HK-2 (cell line): ENCODE data around the gene ARHGAP32.
A peak's percentile ranks its signal among the peaks of the same experiment; 100 is the strongest.
"Not testable (repeated sequence)": the region's sequence is repeated elsewhere in the genome, so short reads cannot be mapped to it uniquely, and the experiment has no call there.

ENCODE experiments used
- DNase-seq: peaks from one replicate; pipeline ENCODE4 v3.0.0-alpha.2; 2018; ENCODE audit not compliant: unreplicated experiment

ARHGAP32 gene

DNA sequence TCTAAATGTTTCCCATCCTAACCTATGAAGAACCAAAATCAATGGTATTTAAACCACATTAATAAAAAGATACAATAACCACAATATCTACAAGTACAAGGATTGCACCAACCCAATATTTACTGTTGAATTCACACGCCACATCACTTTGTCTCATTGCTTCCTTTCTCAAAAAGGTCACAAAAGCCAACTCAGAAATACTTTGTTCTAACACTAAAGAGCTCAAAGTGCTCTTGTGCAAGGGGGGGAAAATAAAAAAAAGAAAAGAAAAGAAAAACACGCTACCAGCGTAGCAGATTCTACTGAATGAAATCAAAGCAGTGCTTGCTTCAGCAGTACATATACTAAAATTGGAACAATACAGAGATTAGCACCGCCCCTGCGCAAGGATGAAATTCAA lies 10.5 kb upstream of the ARHGAP32 start:
- no peak for DNase-seq

DNA sequence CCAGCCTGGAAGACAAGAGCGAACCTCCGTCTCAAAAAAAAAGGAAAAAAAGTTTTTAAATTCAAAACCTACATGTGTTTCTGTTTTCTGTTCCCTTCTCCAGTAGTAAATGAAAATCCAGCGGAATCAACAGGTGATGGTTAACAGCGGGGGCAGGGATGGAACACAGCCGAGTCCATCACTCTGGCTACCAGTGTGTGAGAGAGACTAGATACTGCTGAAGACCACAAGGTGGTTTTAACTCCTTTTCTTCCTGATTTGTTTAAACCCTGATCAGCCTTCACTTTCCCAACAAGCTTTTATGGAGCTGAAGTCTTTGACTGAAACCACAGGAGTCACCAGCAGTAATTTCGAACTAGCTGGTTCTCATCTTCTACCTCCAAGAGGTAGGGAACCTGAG lies 3.6 kb upstream of the ARHGAP32 start:
- no peak for DNase-seq

DNA sequence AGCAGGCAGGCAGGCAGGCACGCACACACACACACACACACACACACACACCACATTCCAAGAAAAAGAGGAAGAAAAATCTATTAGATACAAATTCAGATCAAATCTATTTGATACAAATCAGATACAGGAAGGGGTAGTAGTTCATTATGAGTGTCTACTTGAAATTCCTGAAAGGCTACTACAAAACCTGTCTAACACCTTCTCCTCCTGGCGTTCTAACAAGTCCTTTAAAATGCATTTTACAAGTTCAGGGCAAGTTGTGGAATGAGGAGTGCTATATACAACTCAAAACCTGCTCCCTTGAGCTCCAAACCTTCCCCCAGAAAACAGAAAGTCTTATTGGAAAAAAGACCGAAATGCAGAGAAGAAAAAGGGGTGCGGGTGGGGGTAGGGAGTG lies 476 bp downstream of the ARHGAP32 start:
- DNase-seq = no peak

DNA sequence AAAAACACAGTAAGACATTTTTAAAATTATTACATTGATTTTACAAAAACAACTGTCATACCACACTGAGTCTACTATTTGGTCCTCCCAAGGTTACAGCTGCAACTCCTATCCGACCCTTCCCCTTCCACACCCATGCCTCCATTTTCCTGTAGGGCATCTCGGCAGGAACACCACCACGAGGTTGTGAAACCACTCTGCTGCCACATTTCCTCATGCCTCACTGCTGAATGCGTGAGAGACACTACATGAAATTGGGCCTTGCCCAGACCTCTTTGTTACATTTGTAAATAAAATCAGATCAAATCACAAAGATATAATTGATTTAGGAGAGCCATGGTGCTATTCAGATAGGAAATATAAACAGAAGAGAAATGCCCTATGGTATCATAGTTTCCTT lies 2.0 kb downstream of the ARHGAP32 start:
- DNase-seq = no peak

DNA sequence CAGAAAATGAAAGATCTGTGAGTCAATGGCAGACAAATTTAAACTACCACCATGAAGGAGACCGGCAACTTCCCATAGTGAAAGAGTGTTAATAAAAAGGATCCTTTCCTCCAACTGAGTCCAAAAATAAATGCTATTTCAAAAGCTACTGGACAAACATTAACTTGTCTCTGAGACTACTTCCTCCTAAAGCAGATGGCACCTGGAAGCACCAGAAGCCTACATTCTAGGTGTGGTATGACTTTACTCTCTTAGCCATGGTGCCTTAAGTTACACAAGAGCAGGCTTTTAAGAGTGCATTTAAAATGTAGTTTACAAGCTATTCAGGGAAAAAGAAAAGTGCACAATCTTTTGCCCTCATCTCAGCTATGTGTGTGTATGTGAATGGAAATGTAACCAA lies 2.5 kb downstream of the ARHGAP32 start:
- no peak for DNase-seq

DNA sequence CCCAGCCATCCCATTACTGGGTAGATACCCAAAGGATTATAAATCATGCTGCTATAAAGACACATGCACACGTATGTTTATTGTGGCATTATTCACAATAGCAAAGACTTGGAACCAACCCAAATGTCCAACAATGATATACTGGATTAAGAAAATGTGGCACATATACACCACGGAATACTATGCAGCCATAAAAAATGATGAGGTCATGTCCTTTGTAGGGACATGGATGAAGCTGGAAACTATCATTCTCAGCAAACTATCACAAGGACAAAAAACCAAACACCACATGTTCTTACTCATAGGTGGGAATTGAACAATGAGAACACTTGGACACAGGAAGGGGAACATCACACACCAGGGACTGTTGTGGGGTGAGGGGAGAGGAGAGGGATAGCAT lies 7.0 kb downstream of the ARHGAP32 start:
- not testable (repeated sequence) for DNase-seq

DNA sequence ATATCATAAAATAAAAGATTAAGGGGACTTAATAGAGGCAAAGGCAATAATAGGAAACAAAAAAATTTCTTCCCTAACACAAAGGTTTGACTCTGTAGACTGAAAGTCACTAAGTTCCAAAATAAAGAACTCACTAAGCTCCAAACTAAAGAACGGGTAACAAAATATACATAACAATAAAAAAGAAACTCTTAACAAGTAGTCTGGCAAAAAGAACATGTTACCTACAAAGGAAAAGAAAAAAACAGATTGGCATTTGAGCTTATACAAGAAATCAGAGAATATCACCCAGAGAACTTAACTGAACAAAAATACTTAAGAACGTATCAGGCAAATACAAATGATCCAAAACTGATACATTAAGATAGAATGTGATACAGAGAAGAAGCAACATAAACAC lies 7.5 kb downstream of the ARHGAP32 start:
- no peak for DNase-seq

DNA sequence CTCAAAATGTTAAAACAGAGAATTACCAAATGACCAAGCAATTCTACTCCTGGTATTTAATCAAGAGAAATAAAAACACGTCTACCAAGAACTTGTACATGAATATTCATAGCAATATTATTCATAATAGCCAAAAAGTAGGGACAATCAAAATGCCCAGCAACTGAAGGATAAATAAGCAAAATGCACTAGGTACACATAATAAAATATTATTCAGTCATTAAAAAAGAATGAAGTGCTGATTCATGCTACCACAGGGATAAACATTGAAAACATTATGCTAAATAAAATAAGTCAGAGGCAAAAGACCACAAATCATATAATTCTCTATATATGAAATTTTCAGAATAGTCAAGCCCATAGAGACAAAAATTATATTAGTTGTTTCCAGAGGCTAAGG lies 24.8 kb downstream of the ARHGAP32 start:
- no peak for DNase-seq

DNA sequence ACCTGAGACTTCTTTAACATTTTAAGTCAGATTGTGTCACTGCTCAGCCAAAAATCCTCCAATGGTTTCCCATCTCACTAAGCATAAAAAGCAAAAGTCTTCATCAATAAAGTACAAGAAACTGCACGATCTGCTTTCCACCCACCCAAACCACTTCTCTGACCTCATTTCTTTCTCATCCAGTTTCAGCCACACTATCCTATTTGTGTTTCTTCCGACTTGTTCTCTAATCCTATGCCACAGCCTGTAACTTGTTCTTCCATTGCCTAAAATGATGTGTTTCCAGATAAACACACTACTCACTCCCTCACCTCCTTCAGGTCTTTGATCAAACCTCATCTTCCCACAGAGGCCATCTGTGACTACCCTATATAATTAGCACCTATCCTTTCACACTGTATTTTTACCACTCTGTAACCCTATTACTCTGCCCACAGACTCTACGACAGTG lies 28.4 kb downstream of the ARHGAP32 start:
- no peak for DNase-seq

DNA sequence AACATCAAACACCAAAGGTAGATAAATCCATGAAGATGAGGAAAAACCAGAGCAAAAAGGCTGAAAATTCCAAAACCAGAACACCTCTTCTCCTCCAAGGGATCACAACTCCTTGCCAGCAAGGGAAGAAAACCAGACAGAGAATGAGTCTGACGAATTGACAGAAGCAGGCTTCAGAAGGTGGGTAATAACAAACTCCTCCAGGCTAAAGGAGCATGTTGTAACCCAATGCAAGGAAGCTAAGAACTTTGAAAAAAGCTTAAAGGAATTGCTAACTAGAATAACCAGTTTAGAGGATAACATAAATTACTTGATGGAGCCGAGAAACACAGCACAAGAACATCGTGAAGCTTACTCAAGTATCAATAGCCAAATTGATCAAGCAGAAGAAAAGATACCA lies 35.0 kb downstream of the ARHGAP32 start:
- DNase-seq = not testable (repeated sequence)

DNA sequence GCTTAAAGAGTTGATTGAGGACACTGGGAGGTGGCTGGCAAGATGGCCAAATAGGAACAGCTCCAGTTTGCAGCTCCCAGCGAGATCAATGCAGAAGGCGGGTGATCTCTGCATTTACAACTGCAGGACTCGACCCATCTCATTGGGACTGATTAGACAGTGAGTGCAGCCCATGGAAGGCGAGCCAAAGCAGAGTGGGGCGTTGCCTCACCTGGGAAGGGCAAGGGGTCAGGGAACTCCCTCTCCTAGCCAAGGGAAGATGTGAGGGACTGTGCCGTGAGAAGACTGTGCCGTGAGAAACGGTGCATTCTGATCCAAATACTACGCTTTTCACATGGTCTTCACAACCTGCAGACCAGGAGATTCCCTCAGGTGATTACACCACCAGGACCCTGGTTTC lies 36.4 kb downstream of the ARHGAP32 start:
- DNase-seq = no peak

DNA sequence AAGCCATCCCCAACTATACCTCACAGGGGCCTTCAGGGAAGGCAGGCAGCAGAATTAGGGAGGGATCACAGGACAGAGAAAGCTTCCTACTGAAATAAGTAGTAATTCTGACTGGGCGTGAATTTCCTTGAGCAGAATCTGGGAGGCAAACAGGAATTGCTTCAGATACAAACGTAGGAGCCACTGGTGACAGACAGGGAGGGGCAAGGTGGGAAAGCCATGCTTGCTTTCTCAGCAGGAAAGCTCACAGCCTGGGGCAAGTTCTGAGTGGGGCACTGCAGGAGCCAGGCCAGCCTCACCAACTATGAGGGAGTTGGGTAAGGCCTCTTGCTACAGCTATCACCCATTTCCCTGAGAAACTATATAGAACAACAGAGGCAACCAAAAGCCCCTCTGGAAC lies 43.6 kb downstream of the ARHGAP32 start:
- no peak for DNase-seq

DNA sequence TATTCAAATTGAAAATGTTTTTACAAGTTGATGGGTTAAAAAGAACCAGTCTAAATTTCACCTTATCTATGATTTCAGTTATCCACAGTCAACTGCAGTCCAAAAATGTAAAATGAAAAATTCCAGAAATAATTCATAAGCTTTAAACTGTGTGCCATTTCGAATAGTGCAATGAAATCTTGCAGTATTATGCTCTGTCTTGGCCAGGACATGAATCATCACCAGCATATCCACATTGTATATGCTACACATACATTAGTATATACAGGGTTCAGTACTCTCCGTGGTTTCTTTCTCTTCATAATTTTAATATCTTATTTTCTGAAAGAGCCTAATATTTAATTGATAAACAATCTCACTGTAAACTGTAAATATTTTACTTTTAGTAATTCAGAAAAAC lies 45.9 kb downstream of the ARHGAP32 start:
- DNase-seq = no peak

DNA sequence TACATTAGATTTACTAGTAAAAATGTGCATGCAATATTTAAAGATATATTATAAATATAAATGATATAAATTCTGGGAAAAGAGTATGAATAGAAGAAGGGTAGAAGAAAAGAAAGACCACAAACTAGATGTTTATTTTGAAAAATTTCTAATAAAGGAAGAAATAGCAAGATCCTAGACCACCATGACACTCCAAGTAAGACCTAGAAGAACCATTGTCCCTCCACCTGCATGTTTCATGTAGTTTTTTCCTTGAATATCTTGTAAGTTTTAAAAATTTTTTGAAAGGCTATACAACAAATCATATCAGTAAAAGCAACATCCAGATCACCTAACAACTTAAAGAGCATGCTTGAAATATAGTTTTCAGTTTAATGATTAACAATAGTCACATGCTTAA lies 46.8 kb downstream of the ARHGAP32 start:
- no peak for DNase-seq

DNA sequence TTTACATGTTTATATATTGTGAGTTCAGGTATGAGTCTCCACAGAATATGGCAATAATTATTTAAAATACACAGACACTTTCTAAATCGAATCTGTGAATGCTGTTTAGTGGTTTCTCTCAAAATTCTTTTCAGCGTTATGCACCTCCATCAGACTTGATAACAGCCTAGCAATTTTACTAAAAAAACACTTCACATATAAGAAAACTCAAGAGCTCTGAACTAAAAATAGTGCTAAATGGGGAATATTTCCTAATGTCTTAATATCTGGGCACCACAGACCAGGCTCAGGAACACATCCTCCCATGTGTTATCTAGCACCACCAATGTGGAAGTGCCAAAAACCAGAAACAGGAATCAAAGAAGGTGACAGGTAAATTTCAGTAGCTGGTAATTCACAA lies 47.9 kb downstream of the ARHGAP32 start:
- DNase-seq = no peak

DNA sequence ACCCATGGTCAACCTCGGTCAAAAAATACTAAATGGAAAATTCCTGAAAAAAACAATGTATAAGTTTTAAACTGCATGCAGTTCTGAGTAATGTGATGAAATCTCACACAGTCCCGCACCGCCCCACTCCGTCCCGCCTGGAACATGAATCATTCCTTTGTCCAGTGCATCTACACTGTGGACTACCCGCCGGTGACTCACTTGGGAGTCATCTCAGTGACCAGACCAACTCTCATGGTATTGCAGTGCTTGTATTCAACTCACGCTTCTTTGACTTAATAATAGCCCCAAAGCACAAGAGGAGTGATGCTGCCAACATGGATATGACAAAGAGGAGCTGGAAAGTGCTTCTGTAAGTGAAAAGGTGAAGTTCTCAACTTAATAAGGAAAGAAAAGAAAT lies 48.8 kb downstream of the ARHGAP32 start:
- DNase-seq = peak; percentile 79

DNA sequence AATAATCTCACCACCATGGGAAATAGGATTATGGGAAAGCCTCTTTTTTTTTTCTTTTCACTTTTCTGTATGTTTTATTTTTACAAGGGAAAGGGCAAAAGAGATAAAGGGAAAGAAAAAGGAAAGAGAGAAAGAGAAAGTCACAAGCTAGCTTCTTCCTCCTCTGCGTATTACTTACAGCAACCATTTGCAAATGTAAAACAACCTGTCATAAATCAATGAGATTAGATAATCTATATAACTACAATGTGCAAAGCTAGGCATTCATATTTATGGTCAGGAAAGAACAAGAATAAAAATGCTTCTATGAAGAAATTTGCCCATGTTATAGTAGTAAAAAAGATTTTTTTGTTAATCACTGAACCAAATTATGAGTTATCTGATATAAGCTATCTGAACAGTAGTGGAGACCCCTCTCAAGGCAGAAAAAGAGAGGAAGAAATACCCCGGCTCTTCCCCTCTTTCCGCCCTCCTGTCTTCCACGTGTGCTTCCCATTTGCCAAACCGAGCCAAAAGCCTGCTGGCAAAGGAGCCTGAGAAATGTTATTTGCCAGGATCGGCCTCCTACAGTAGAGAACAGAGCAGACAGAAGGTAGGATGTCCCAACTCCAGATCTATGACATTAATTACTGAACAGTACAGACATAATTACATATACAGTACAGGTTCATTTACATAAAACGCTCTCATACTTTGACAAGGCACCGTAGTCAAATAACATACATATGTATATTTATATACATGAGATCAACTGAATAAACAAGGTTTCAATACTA lies 50.2 kb downstream of the ARHGAP32 start:
- DNase-seq = no peak

DNA sequence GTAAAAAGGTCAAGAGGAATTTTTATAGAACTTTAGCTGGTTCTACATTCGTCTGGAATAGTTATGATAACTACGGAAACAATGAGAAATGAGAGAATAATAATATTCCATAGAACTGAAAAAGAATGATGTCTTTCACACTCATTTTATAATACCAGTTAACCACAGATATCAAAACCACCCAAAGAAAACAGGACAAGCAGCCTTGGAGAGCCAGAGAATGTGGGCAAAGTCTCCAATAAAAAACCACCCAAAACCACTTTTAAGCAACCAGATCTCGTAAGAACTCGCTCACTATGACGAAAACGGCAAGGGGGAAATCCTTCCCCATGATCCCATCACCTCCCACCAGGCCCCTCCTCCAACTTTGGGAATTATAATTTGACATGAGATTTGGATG lies 60.8 kb downstream of the ARHGAP32 start:
- DNase-seq = no peak

DNA sequence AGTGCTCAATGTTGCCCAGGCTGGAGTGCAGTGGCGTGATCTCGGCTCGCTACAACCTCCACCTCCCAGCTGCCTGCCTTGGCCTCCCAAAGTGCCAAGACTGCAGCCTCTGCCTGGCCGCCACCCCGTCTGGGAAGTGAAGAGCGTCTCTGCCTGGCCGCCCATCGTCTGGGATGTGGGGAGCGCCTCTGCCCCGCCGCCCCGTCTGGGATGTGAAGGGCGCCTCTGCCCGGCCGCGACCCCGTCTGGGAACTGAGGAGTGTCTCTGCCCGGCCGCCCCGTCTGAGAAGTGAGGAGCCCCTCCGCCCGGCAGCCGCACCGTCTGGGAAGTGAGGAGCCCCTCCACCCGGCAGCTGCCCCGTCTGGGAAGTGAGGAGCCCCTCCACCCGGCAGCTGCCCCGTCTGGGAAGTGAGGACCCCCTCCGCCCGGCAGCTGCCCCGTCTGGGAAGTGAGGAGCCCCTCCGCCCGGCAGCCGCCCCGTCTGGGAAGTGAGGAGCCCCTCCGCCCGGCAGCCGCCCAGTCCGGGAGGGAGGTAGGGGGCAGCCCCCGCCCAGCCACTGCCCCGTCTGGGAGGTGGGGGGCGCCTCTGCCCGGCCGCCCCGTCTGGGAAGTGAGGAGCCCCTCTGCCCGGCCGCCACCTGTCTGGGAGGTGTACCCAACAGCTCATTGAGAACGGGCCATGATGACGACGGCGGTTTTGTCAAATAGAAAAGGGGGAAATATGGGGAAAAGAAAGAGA lies 63.1 kb downstream of the ARHGAP32 start:
- not testable (repeated sequence) for DNase-seq

DNA sequence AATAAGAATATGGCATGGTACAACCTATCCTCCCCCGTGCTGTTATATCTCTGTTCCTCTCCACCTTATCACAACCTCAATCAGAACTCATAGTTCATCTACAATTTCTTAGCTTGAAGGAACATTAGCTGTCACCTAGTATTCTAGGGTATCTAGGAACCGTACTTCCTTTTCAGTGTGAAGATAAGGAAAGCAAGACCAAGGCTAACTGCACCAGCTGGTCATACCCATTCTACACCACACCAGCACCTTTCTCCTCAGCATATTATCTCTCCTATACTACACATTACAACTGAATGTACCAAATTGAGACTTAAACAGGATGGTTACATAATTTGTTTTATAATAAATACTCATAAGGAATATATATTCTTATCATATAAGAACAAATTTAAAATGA lies 73.1 kb downstream of the ARHGAP32 start:
- no peak for DNase-seq

DNA sequence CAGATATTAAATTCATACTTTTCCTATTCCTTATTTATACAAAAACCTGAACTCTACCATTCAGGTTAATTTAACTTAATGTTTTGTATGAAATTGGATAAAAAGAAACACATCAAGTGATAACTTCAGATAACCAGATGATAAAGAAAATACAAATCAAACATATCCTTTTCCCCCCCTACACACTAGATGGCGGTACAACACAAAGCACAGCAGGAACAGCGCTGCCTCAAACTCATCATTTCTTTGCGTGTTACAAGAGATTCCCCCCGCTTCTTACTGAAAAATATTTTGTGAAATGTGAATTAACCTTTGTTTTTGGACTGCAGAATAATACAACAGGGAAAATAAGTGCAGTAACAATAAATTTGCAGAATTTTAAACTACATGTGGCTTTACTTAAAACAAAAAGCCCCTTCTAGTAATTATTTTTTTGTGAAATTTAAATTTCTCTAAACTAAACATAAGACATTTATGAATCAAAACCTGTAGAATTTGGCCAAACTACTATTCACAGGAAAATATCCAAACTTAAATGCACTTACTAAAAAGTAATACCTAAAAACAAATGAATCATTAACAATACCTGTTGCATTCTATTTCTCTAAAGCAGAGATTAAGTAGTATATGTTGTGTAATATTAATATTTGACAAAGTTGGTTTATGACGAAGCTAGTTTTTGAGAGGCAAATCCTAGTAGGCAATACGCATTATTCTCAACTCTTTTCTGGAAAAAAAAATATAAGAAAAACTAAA lies 74.4 kb downstream of the ARHGAP32 start:
- peak; percentile 6 for DNase-seq
